DND-41 (cell line): ENCODE results near the gene RASGRP4.

ENCODE experiments used
- ATAC-seq: fragments of 200-7000 bp; cut with Tn5 transposase; 3 replicates; pipeline ENCODE4 v1.9.1; 2021; ENCODE audit warnings: low read depth; ENCODE audit not compliant: insufficient read depth
- DNase-seq: peaks from one replicate; pipeline ENCODE4 v3.0.0-alpha.2; 2020
- H2AFZ ChIP-seq: 2 replicates; pipeline ENCODE4 v1.6.0; 2012; ENCODE audit warnings: low read depth, low read length
- H3K27ac ChIP-seq: 2 replicates; pipeline ENCODE4 v1.5.1; 2012; ENCODE audit warnings: low read length, inconsistent platforms
- H3K27me3 ChIP-seq: fragments of 200-600 bp; sonication (generic); 2 replicates; pipeline ENCODE4 v1.6.0; 2012; ENCODE audit warnings: low read length, mild to moderate bottlenecking, inconsistent platforms; ENCODE audit not compliant: insufficient read depth, poor library complexity
- H3K36me3 ChIP-seq: 2 replicates; pipeline ENCODE4 v1.5.1; 2012; ENCODE audit warnings: low read length, inconsistent platforms; ENCODE audit not compliant: insufficient read depth
- H3K4me1 ChIP-seq: 2 replicates; pipeline ENCODE4 v1.5.1; 2012; ENCODE audit warnings: mild to moderate bottlenecking, low read length; ENCODE audit not compliant: insufficient read depth
- H3K4me2 ChIP-seq: 2 replicates; pipeline ENCODE4 v1.6.0; 2012; ENCODE audit warnings: mild to moderate bottlenecking, moderate library complexity, low read length, inconsistent platforms; ENCODE audit not compliant: insufficient read depth
- H3K4me3 ChIP-seq, 2 experiments: fragments of 200-600 bp in 1 of 2; shearing (Covaris generic) in 1 of 2; 2 replicates each; pipeline ENCODE4 v1.5.1; 2012 to 2016; ENCODE audit warnings: inconsistent platforms in 2 of 2, low read length in 2 of 2, mild to moderate bottlenecking in 2 of 2, low read depth in 1 of 2, moderate library complexity in 1 of 2
- H3K79me2 ChIP-seq: 2 replicates; pipeline ENCODE4 v1.6.0; 2012; ENCODE audit warnings: low read length, inconsistent platforms; ENCODE audit not compliant: insufficient read depth
- H3K9ac ChIP-seq: 2 replicates; pipeline ENCODE4 v1.6.0; 2012; ENCODE audit warnings: low read depth, mild to moderate bottlenecking, inconsistent platforms, low read length, moderate library complexity
- H3K9me3 ChIP-seq: 2 replicates; pipeline ENCODE4 v1.5.1; 2012; ENCODE audit warnings: low read length, moderate library complexity, mild to moderate bottlenecking, inconsistent platforms; ENCODE audit not compliant: insufficient read depth, severe bottlenecking
- H4K20me1 ChIP-seq: 2 replicates; pipeline ENCODE4 v1.6.0; 2012; ENCODE audit warnings: low read length; ENCODE audit not compliant: insufficient read depth
- EZH2 ChIP-seq: IDR thresholded peaks from 3 replicates; pipeline ENCODE4 v1.6.1; 2012; ENCODE audit warnings: borderline replicate concordance, low read depth, mild to moderate bottlenecking, moderate library complexity, low read length, inconsistent platforms; ENCODE audit not compliant: severe bottlenecking
- TF ChIP-seq, protein P1 (sequence below): IDR thresholded peaks from 2 replicates; pipeline ENCODE4 v1.5.1; 2012; ENCODE audit warnings: borderline replicate concordance, low read length, moderate library complexity, mild to moderate bottlenecking; ENCODE audit not compliant: poor library complexity, severe bottlenecking; ENCODE audit errors: extremely low read depth

Gene RASGRP4

DNA sequence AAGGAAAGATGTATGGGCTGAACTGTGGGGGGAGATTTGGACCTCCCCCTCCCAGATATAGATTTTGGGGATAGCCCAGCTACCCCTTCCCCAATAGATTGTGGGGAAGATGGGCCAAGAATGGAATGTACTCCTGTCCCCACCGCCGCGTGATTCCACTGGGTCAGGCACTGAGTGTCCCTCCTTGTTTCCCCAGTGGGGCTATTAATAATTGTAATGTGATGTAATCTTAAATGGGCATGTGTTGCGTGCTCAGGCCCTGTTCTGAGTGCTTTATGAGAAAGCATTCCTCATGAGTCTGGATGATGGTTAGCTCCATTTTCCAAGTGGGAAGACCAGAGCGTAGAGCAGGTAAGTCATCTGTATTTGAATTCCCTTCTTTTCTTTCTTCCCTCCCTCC lies 50.3 kb downstream of the RASGRP4 start:
- ATAC-seq: no peak
- Histone ChIP-seq H3K4me2 (peak overlapping the region; percentile 93), H4K20me1 (peaks cover 33% of the 10 kb centered on the region), H3K27me3 (no peaks in the 10 kb centered on the region), H2AFZ (no peak overlapping the region), H3K36me3 (peaks cover 48% of the 10 kb centered on the region), H3K4me1 (peaks cover 26% of the 10 kb centered on the region), H3K27ac (peak overlapping the region; percentile 90), H3K4me3 (peak overlapping the region; percentile 91 to 94), H3K9ac (peak overlapping the region; percentile 91), H3K9me3 (no peaks in the 10 kb centered on the region), H3K79me2 (peaks cover 48% of the 10 kb centered on the region)
- no peak for DNase-seq
- TF ChIP-seq EZH2: no peak
- TF ChIP-seq, protein P1, sequence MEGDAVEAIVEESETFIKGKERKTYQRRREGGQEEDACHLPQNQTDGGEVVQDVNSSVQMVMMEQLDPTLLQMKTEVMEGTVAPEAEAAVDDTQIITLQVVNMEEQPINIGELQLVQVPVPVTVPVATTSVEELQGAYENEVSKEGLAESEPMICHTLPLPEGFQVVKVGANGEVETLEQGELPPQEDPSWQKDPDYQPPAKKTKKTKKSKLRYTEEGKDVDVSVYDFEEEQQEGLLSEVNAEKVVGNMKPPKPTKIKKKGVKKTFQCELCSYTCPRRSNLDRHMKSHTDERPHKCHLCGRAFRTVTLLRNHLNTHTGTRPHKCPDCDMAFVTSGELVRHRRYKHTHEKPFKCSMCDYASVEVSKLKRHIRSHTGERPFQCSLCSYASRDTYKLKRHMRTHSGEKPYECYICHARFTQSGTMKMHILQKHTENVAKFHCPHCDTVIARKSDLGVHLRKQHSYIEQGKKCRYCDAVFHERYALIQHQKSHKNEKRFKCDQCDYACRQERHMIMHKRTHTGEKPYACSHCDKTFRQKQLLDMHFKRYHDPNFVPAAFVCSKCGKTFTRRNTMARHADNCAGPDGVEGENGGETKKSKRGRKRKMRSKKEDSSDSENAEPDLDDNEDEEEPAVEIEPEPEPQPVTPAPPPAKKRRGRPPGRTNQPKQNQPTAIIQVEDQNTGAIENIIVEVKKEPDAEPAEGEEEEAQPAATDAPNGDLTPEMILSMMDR: no peak

DNA sequence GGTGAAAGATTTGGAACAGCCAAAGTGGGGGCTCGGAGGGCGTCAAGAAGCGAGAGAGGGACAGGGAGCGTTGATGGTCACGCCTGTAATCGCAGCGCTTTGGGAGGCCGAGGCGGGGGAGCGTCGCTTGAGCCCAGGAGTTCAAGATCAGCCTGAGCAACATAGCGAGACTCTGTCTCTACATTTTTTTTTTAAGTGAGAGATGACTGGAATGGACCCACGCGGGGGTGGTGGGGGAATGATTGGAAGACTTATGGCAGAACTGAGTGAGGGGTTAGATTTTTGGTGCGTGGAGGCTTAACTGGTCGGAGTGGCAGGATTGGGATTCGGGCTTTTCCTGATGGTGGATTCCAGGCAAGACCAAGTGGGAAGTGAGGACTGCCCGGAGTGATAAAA lies 50.9 kb downstream of the RASGRP4 start:
- Histone ChIP-seq H3K79me2 (peaks cover 48% of the 10 kb centered on the region), H3K4me2 (peak overlapping the region; percentile 93), H3K27ac (peak overlapping the region; percentile 90), H3K4me3 (peak overlapping the region; percentile 91 to 94), H3K9me3 (no peaks in the 10 kb centered on the region), H4K20me1 (peaks cover 29% of the 10 kb centered on the region), H2AFZ (peak overlapping the region; percentile 89), H3K9ac (peak overlapping the region; percentile 91), H3K27me3 (no peaks in the 10 kb centered on the region), H3K4me1 (peaks cover 26% of the 10 kb centered on the region), H3K36me3 (peaks cover 42% of the 10 kb centered on the region)
- no peak for DNase-seq
- no peak for ATAC-seq
- TF ChIP-seq EZH2: no peak
- TF ChIP-seq, protein P1: no peak

DNA sequence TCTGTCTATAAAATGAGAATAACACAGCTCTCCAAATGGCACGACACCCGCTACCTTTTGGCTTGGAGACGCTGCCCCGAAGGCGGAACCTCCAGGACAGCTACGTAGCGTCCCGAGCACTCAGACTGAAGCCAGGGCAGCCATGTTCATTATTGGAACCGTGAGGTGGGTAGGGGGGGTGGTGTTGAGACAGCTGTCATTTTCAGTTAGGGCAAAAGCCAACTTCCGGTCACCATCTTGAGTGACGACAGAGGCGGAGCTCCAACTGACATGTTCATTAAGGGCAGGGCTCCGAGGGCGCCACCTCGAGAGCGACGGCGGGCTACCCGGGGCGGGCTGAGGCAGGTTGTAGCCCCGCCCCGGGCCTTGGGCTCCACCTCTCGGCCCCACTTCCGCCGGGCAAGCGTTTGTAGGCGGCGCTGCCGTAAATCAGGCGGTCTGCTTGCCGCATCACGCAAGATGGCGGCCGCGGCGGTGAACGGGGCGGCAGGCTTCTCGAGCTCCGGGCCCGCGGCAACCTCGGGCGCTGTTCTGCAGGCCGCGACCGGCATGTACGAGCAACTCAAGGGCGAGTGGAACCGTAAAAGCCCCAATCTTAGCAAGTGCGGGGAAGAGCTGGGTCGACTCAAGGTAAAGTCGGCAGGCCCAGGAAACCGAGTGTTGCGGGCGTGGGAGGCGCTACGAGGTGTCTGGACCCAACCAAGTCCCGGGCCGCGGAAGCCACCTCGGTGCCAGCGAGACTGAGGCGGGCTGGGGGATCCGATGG lies 51.5 kb downstream of the RASGRP4 start, which contains the start of gene PSMD8:
Gene PSMD8 (plus strand): TSS at position 240 of the 766 bp plus-strand sequence. CDS start 31 bp downstream, at position 271.
- Histone ChIP-seq H2AFZ (peak within 1 kb of the TSS; percentile 95), H3K27ac (peak within 1 kb of the TSS; percentile 90), H3K79me2 (peaks cover 46% of the 10 kb centered on the region), H3K9me3 (no peaks in the 10 kb centered on the region), H4K20me1 (peaks cover 28% of the 10 kb centered on the region), H3K4me1 (peaks cover 26% of the 10 kb centered on the region), H3K4me2 (peak within 1 kb of the TSS; percentile 93), H3K4me3 (peak within 1 kb of the TSS; percentile 91 to 94), H3K9ac (peak within 1 kb of the TSS; percentile 91), H3K36me3 (peaks cover 38% of the 10 kb centered on the region), H3K27me3 (no peaks in the 10 kb centered on the region)
- ATAC-seq (peak; percentile 93), DNase-seq (peak; percentile 99)
- TF ChIP-seq EZH2: no peak
- TF ChIP-seq, protein P1: peak; percentile 45
